ENCODE results near the gene LTO1.

LTO1 gene

DNA sequence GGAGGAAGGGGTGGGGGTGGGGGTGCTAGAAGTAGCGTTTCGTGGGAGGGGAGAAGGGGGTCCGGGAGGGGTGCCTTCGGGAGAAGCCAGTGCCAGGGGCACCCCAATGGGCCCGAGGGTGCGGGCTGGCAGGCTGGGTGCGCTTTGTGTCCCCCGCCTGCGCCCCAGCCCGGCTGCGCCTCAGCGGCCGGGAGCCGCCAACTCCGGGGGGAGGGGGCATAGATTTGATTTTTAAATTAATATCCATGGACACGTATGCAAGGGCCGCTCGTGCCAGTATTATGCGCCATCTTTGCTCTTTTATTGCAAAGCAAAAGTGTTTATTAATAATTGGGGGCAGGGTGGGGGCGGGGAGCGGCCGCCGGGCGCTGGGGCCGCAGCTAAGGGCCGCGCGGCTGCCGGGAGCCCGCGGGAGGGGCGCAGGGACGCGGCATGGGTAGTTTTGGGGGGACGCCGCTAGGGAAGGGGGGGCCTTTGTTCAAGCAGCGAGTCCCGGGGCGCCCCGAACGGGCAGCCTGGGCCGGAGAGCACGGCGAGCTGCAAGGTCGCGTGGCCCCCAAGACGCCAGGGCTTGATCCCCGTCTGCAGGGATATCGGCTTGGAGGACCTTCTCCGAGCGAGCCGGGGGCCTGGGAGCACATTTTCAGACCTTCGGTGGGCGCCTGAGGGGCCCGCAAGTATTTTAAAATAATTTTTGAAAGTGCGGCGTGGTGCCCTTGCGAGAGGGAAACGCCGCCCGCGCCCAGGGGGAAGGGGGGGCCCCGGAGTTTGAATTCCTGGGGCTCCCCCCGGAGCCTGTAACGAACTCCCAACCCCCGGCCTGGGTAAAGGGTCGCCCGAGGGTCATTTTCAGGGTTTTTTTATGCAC lies 33.2 kb downstream of the LTO1 start:
- TF ChIP-seq, protein P1, sequence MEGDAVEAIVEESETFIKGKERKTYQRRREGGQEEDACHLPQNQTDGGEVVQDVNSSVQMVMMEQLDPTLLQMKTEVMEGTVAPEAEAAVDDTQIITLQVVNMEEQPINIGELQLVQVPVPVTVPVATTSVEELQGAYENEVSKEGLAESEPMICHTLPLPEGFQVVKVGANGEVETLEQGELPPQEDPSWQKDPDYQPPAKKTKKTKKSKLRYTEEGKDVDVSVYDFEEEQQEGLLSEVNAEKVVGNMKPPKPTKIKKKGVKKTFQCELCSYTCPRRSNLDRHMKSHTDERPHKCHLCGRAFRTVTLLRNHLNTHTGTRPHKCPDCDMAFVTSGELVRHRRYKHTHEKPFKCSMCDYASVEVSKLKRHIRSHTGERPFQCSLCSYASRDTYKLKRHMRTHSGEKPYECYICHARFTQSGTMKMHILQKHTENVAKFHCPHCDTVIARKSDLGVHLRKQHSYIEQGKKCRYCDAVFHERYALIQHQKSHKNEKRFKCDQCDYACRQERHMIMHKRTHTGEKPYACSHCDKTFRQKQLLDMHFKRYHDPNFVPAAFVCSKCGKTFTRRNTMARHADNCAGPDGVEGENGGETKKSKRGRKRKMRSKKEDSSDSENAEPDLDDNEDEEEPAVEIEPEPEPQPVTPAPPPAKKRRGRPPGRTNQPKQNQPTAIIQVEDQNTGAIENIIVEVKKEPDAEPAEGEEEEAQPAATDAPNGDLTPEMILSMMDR (conservative IDR thresholded peaks at IDR 0.05): no peak
- peak overlapping the region; percentile 100 for H3K27ac ChIP-seq

DNA sequence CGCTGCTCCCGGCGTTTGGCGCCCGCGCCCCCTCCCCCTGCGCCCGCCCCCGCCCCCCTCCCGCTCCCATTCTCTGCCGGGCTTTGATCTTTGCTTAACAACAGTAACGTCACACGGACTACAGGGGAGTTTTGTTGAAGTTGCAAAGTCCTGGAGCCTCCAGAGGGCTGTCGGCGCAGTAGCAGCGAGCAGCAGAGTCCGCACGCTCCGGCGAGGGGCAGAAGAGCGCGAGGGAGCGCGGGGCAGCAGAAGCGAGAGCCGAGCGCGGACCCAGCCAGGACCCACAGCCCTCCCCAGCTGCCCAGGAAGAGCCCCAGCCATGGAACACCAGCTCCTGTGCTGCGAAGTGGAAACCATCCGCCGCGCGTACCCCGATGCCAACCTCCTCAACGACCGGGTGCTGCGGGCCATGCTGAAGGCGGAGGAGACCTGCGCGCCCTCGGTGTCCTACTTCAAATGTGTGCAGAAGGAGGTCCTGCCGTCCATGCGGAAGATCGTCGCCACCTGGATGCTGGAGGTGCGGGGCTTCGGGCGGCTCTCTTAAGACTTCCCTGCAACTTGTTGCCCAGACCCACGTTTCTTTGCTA lies 34.1 kb downstream of the LTO1 start, which contains the start of gene CCND1:
CCND1 (plus strand) TSS at position 162 of the 587 bp plus-strand sequence; CDS start at position 320, 158 bp downstream.
- H3K27ac ChIP-seq: peak within 1 kb of the TSS; percentile 100
- TF ChIP-seq, protein P1 (conservative IDR thresholded peaks at IDR 0.05): peak; percentile 40

DNA sequence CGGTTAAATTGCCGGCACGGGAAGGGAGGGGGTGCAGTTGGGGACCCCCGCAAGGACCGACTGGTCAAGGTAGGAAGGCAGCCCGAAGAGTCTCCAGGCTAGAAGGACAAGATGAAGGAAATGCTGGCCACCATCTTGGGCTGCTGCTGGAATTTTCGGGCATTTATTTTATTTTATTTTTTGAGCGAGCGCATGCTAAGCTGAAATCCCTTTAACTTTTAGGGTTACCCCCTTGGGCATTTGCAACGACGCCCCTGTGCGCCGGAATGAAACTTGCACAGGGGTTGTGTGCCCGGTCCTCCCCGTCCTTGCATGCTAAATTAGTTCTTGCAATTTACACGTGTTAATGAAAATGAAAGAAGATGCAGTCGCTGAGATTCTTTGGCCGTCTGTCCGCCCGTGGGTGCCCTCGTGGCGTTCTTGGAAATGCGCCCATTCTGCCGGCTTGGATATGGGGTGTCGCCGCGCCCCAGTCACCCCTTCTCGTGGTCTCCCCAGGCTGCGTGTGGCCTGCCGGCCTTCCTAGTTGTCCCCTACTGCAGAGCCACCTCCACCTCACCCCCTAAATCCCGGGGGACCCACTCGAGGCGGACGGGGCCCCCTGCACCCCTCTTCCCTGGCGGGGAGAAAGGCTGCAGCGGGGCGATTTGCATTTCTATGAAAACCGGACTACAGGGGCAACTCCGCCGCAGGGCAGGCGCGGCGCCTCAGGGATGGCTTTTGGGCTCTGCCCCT lies 34.7 kb downstream of the LTO1 start:
- TF ChIP-seq, protein P1 (conservative IDR thresholded peaks at IDR 0.05): no peak
- peak overlapping the region; percentile 100 for H3K27ac ChIP-seq

DNA sequence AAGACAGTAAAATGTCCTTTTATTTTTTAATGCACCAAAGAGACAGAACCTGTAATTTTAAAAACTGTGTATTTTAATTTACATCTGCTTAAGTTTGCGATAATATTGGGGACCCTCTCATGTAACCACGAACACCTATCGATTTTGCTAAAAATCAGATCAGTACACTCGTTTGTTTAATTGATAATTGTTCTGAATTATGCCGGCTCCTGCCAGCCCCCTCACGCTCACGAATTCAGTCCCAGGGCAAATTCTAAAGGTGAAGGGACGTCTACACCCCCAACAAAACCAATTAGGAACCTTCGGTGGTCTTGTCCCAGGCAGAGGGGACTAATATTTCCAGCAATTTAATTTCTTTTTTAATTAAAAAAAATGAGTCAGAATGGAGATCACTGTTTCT lies 35.3 kb downstream of the LTO1 start:
- TF ChIP-seq, protein P1 (conservative IDR thresholded peaks at IDR 0.05): no peak
- peak overlapping the region; percentile 100 for H3K27ac ChIP-seq

DNA sequence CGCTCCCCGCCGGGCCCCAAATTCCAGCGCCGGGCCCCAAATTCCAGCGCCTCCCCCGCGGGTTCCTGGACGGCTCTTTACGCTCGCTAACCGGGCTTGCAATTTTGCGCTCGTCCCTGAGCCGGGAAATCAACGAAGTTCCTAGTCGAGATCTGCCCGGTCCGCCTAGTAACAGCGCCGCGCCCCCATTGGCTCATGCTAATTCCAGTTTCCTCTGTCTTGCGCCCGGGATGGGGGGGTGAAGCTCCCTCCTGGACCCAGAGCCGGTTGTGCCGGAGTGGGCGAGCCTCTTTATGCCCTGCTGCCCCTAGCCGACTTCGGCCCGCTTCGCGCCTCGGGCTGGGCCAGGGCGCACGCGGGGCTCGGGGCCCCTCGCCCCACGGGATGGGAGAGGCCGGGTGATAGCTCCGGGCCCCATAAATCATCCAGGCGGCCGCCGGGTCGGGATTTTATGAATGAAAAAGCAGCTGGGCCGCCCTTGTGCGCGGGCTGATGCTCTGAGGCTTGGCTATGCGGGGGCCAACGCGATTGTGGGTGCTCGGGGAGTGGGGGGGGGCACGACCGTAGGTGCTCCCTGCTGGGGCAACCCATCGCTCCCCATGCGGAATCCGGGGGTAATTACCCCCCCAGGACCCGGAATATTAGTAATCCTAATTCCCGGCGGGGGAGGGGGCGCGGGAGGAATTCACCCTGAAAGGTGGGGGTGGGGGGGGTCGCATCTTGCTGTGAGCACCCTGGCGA lies 36.0 kb downstream of the LTO1 start:
- peak overlapping the region; percentile 100 for H3K27ac ChIP-seq
- TF ChIP-seq, protein P1 (conservative IDR thresholded peaks at IDR 0.05): no peak

DNA sequence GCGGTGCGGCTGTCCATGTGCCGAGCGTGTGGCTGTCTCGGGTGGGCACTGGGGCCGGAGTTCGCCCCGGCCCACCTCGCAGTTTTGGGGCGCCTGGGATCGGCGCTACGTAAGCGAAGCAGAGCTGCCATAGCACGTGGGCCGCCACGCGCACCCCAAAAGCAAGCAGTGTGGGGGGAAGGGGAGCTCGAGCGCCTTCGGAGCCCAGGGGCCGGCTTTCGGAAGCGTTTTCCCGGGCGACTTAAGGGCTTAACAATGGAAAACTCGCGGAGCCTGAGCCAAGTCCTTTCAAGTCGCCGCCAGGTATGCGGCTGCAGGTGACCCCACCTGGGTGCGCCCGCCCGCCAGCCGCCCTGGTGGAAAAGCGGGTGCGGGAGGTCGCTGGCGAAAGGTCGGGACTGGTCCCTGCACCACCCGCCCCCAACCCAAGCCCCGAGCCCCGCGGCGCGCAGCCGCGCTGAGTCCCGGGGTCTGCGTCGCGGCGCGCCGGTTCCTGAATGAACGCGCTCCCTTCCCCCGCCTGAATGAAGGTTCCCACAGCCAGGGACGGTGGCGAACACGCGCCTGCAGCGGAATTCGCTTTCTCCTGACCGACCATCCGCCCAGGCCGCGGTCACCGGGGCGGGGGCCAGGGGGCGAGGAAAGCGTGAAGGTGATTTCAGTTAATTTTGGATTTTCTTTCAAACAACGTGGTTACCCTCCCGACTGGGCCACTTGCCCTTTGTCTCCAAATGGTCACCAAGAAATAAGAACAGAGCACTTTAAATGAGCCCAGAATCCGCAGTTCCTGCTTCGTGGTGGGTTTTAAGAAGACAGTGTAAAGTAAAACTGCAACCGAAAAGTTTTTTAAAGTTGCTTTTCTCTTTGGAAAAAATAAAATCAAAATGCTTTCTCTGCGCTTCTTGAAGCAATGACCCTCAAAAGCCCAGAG lies 36.9 kb downstream of the LTO1 start:
- TF ChIP-seq, protein P1 (conservative IDR thresholded peaks at IDR 0.05): no peak
- H3K27ac ChIP-seq: peak overlapping the region; percentile 100
